Fibroblast of mammary gland (primary cell): ENCODE data around the gene SYT8.

Experiments used
- DNase-seq: peaks from one replicate; pipeline ENCODE4 v3.0.0-alpha.2; 2010; ENCODE audit warnings: low read depth
- H3K4me3 ChIP-seq: 2 replicates; pipeline ENCODE4 v1.5.1; 2011; ENCODE audit warnings: low read depth, mild to moderate bottlenecking, low read length, moderate library complexity; ENCODE audit not compliant: control insufficient read depth
- TF ChIP-seq, protein P1 (sequence below): conservative IDR thresholded peaks from 2 replicates; pipeline ENCODE4 v1.5.1; 2011; ENCODE audit warnings: low read depth, low read length, inconsistent platforms; ENCODE audit not compliant: control insufficient read depth, insufficient read depth

The SYT8 gene

GRCh38 chr11:1861435-1862411 is 26.9 kb downstream of the SYT8 start:
- H3K4me3 ChIP-seq, result no peak overlapping the region
- TF ChIP-seq, protein P1, sequence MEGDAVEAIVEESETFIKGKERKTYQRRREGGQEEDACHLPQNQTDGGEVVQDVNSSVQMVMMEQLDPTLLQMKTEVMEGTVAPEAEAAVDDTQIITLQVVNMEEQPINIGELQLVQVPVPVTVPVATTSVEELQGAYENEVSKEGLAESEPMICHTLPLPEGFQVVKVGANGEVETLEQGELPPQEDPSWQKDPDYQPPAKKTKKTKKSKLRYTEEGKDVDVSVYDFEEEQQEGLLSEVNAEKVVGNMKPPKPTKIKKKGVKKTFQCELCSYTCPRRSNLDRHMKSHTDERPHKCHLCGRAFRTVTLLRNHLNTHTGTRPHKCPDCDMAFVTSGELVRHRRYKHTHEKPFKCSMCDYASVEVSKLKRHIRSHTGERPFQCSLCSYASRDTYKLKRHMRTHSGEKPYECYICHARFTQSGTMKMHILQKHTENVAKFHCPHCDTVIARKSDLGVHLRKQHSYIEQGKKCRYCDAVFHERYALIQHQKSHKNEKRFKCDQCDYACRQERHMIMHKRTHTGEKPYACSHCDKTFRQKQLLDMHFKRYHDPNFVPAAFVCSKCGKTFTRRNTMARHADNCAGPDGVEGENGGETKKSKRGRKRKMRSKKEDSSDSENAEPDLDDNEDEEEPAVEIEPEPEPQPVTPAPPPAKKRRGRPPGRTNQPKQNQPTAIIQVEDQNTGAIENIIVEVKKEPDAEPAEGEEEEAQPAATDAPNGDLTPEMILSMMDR, result no peak
- DNase-seq, result no peak

- peak; percentile 65 for DNase-seq
- H3K4me3 ChIP-seq, result no peak overlapping the region
- TF ChIP-seq, protein P1, result no peak
Observed at GRCh38 chr11:1862588-1863351, 28.0 kb downstream of the SYT8 start.

DNA sequence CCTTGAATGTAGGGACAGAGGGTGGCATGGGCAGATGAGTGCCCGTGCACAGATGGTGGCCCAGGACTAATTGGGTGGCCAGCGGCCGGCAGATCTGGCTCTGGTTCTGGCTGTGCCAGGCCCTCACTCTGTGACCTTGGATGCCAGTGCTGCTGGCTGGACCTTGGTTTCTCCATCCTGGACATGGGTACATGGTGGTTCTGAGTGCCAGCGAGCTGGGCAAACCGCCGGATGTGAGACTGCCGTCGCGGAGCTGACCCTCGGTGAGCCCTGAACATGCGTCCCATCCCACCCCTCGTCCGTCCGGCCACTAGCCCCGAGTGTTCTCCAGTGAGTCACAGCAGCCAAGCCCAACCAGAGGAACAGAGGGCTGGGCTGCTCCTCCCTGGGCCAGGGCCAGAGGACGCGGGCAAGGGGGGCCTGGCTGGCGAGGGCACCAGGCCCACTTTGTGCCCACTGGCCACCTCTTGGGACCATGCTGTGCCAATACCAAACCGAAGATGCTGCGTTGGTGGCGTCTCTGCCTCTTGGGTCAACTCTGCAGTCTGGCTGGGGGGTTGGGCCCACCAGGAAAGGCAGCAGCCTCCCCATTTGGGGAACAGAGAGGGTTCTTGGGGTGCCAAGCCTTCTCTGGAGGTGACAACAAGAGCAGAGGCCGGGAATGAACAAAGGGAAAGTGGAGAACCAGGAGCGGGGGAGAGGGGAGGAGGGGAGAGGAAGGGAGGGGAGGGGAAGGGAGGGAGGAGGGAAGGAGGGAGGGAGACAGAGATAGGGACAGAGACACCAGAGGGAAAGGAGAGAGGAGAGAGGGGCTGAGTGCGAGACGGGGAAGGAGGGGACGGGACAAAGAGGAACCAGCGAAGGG is 28.8 kb downstream of the SYT8 start:
- DNase-seq, result peak; percentile 87
- no peak overlapping the region for H3K4me3 ChIP-seq
- TF ChIP-seq, protein P1, result no peak

DNA sequence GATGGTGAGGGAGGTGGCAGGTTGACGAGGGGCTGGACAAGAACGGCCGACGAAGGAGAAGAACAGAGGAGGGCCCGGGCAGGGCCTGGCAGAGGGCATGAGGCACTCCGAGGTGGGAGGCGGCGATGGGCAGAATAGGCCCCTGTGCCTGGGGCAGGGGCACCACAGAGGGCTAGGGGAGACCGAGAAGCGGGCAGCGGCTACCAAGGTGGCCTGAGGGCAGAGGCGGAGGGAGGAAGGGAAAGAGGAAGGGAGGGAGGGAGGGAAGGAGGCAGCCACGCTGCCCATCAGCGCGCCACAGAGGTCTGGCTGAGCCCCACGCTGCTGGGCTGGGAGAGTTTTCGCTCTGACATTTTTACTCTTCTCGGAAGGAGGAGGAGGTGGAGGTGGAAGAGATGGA is 29.4 kb downstream of the SYT8 start:
- H3K4me3 ChIP-seq, result no peak overlapping the region
- TF ChIP-seq, protein P1, result no peak
- no peak for DNase-seq

DNA sequence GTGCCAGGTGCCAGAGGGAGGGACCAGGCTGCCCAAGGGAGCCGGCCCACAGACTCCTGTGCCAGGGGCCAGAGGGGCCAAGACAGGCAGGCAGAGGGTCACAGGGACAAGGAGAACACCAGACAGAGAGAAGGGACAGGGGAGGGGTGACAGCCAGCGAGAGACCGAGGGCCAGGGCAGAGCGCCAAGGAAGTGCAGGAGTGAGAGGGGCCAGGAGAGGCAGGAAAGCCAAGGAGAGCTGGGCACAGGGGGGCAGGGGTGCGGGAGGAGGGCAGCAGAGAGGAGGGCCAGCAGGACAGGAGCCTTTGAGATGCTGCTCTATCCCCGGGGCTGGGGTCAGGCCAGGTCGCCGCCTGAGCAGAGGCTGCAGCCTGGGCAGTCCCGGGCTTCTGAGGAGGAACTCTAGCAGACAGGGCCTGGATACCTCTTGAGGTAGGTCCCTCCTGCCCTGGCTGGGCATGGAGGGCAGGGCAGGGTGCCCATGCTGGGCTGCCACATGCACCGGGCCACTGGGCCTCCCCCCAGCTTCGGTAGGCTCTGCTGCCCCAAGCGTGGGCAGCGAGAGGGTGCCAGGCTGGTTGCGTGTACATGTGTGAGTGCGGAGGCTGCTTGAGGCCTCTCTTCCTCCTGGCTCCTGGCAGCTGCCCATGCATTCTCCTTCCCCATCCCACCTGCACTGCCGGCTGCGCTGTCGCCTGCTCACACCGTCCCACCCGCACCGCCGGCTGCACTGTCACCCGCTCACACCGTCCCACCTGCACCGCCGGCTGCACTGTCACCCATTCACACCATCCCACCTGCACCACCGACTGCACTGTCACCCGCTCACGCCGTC is 30.3 kb downstream of the SYT8 start:
- DNase-seq, result no peak

More for the DNA sequence above, 30.3 kb downstream of the SYT8 start:
- TF ChIP-seq, protein P1, result no peak
- no peak overlapping the region for H3K4me3 ChIP-seq
